ENCODE data around the gene ZFYVE26.
"Not testable (repeated sequence)": the region's sequence is repeated elsewhere in the genome, so short reads cannot be mapped to it uniquely, and the experiment has no call there.

ZFYVE26 gene

DNA sequence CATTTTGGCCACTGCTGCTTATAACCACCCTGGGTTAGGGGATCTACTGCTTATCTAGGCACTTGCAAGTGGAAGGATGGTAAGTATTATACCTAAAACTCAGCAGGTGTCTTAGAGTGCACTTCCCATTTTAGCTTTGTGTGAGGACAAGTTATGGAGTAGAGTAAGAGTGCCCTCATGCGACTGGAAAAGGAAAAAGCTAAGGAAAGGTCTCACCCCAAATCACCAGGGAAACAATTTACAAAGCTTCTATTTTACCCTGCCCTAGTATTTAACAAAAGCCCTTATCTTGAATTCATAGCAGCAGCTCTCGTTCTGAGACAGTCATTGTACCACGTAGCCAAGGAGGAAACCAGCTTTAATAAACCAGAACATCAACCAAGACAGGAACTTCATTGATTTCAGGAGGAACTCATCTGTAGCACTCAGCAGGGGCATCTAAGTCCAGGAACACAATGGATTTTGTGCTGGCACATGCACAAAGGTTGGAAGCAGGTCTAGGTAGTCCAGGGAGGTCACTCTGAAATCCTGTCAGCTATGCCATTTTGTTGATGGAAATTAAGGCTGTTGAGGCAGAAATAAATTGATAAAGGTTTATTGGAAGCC, 111.8 kb downstream of the ZFYVE26 start:
- DNase-seq, result peak; percentile 0

DNA sequence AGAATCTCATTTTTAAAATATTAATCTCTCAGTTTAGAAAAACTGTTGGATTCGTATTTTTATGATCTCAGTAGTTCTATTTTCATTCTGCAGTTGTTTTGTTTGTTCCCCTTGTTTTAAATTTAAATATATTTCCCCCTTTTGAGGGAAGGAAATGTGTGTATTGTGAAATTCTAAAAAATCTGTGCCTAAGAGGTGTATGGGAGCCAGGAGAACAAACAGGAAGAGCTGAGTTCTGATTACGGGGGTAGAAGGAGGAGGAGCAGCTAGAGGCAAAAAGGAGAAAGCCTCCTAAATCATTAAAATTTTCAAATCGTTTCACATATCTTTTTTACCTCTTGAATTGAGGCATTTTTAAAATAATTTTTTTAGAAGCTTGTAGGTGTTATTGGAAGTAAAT, 112.4 kb downstream of the ZFYVE26 start:
- no peak for DNase-seq

GRCh38 chr14:67701492-67701891, 114.9 kb downstream of the ZFYVE26 start, which contains the start of gene RDH12:
Gene RDH12, plus strand, starts transcription at chr14:67701886. Its CDS starts 20,757 bp downstream, at chr14:67722643.
- DNase-seq, result not testable (repeated sequence)

GRCh38 chr14:67698179-67698578, 118.2 kb downstream of the ZFYVE26 start:
- DNase-seq, result no peak

DNA sequence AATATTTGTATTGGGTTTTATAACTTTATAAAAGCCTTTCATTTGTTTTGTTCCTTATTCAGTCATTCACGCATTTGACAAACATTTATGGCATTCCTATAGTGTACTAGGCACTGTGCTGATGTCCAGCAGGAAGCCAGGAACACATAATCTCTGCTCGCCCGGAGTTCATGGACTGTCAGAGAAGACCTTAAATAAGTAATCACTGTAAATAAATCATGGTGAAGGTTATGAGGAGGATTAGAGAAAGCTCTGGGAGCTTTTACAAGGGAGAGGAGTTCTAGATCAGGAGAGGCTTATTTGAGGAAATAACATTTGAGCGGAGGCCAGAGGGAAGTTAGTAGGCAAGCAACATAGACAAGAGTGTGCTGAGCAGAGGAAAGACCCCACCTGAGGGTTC, 119.4 kb downstream of the ZFYVE26 start:
- DNase-seq, result no peak

Measured in NCI-H2029 (cell line).